T-helper 2 cell treated with Interferon-gamma antibody and Interleukin-4, amounts not matched to agents 5 μg/mL and 100 μg/mL, for 36 hours (primary cell): ENCODE measurements around the gene DACT3.
A peak's percentile ranks its signal among the peaks of the same experiment; 100 is the strongest.

Experiments used
- DNase-seq: peaks from one replicate; pipeline ENCODE4 v3.0.0; 2021; ENCODE audit warnings: low spot score
- H3K27ac Mint-ChIP-seq: one replicate; pipeline ENCODE4 v1.8.0; 2021; ENCODE audit warnings: mild to moderate bottlenecking, mixed read lengths
- H3K27me3 Mint-ChIP-seq: one replicate; pipeline ENCODE4 v1.8.0; 2021; ENCODE audit warnings: low read depth, mixed read lengths
- H3K36me3 Mint-ChIP-seq: one replicate; pipeline ENCODE4 v1.8.0; 2021; ENCODE audit warnings: low read depth, mixed read lengths
- H3K4me1 Mint-ChIP-seq: one replicate; pipeline ENCODE4 v1.8.0; 2021; ENCODE audit warnings: low read depth, mixed read lengths
- H3K4me3 Mint-ChIP-seq: one replicate; pipeline ENCODE4 v1.8.0; 2022; ENCODE audit warnings: mild to moderate bottlenecking, moderate library complexity, mixed read lengths
- H3K9me3 Mint-ChIP-seq: one replicate; pipeline ENCODE4 v1.8.0; 2021; ENCODE audit warnings: mixed read lengths

Gene DACT3

GRCh38 chr19:46661020-46661731, at the start of gene DACT3:
TSS of gene DACT3 (minus strand) at chr19:46661182. CDS start at chr19:46661064, 118 bp downstream.
- H3K27me3 Mint-ChIP-seq: peaks cover 30% of the 10 kb centered on the region
- H3K4me3 Mint-ChIP-seq: peak within 1 kb of the TSS; percentile 75
- peak within 1 kb of the TSS; percentile 89 for H3K27ac Mint-ChIP-seq
- peaks cover 17% of the 10 kb centered on the region for H3K4me1 Mint-ChIP-seq
- DNase-seq: peak; percentile 100
- H3K9me3 Mint-ChIP-seq: no peaks in the 10 kb centered on the region
- no peaks in the 10 kb centered on the region for H3K36me3 Mint-ChIP-seq

- no peaks in the 10 kb centered on the region for H3K9me3 Mint-ChIP-seq
- peaks cover 54% of the 10 kb centered on the region for H3K36me3 Mint-ChIP-seq
- DNase-seq: no peak
- H3K4me1 Mint-ChIP-seq: peaks cover 12% of the 10 kb centered on the region
- no peak overlapping the region for H3K27ac Mint-ChIP-seq
- H3K4me3 Mint-ChIP-seq: no peak overlapping the region
- no peaks in the 10 kb centered on the region for H3K27me3 Mint-ChIP-seq
Measured at GRCh38 chr19:46710687-46711086, 49.7 kb upstream of the DACT3 start.

GRCh38 chr19:46704379-46705076, 43.5 kb upstream of the DACT3 start:
- Mint-ChIP-seq H3K4me3 (no peak overlapping the region), H3K9me3 (no peaks in the 10 kb centered on the region), H3K27me3 (no peaks in the 10 kb centered on the region), H3K27ac (peak overlapping the region; percentile 65), H3K36me3 (peaks cover 63% of the 10 kb centered on the region), H3K4me1 (peaks cover 9% of the 10 kb centered on the region)
- peak; percentile 69 for DNase-seq

GRCh38 chr19:46700704-46701103, 39.7 kb upstream of the DACT3 start:
- Mint-ChIP-seq H3K36me3 (peaks cover 77% of the 10 kb centered on the region), H3K9me3 (no peaks in the 10 kb centered on the region), H3K27me3 (no peaks in the 10 kb centered on the region)

GRCh38 chr19:46698395-46699321, 37.7 kb upstream of the DACT3 start:
- no peak for DNase-seq
- H3K36me3 Mint-ChIP-seq: peaks cover 70% of the 10 kb centered on the region
- H3K27me3 Mint-ChIP-seq: no peaks in the 10 kb centered on the region
- H3K4me1 Mint-ChIP-seq: no peaks in the 10 kb centered on the region
- no peak overlapping the region for H3K27ac Mint-ChIP-seq
- no peak overlapping the region for H3K4me3 Mint-ChIP-seq
- H3K9me3 Mint-ChIP-seq: no peaks in the 10 kb centered on the region

More at GRCh38 chr19:46700704-46701103, 39.7 kb upstream of the DACT3 start:
- no peak overlapping the region for H3K27ac Mint-ChIP-seq
- no peak for DNase-seq
- H3K4me3 Mint-ChIP-seq: no peak overlapping the region
- H3K4me1 Mint-ChIP-seq: peaks cover 9% of the 10 kb centered on the region

GRCh38 chr19:46697204-46697960, 36.4 kb upstream of the DACT3 start:
- no peak for DNase-seq
- Mint-ChIP-seq H3K36me3 (peaks cover 75% of the 10 kb centered on the region), H3K4me3 (no peak overlapping the region), H3K4me1 (no peaks in the 10 kb centered on the region), H3K27me3 (no peaks in the 10 kb centered on the region), H3K9me3 (no peaks in the 10 kb centered on the region), H3K27ac (no peak overlapping the region)

GRCh38 chr19:46696866-46697203, 35.9 kb upstream of the DACT3 start:
- H3K27me3 Mint-ChIP-seq: no peaks in the 10 kb centered on the region
- H3K4me1 Mint-ChIP-seq: no peaks in the 10 kb centered on the region
- peaks cover 77% of the 10 kb centered on the region for H3K36me3 Mint-ChIP-seq
- H3K9me3 Mint-ChIP-seq: no peaks in the 10 kb centered on the region
- no peak overlapping the region for H3K4me3 Mint-ChIP-seq
- DNase-seq: no peak
- H3K27ac Mint-ChIP-seq: no peak overlapping the region

GRCh38 chr19:46696052-46696451, 35.1 kb upstream of the DACT3 start:
- no peaks in the 10 kb centered on the region for H3K4me1 Mint-ChIP-seq
- no peaks in the 10 kb centered on the region for H3K27me3 Mint-ChIP-seq
- H3K9me3 Mint-ChIP-seq: no peaks in the 10 kb centered on the region
- DNase-seq: no peak
- peaks cover 80% of the 10 kb centered on the region for H3K36me3 Mint-ChIP-seq
- no peak overlapping the region for H3K4me3 Mint-ChIP-seq
- H3K27ac Mint-ChIP-seq: no peak overlapping the region

GRCh38 chr19:46693760-46694159, 32.8 kb upstream of the DACT3 start:
- H3K27ac Mint-ChIP-seq: no peak overlapping the region
- H3K36me3 Mint-ChIP-seq: peaks cover 86% of the 10 kb centered on the region
- no peaks in the 10 kb centered on the region for H3K4me1 Mint-ChIP-seq
- H3K9me3 Mint-ChIP-seq: no peaks in the 10 kb centered on the region
- no peaks in the 10 kb centered on the region for H3K27me3 Mint-ChIP-seq
- no peak for DNase-seq
- H3K4me3 Mint-ChIP-seq: no peak overlapping the region

GRCh38 chr19:46692918-46693722, 32.1 kb upstream of the DACT3 start:
- Mint-ChIP-seq H3K36me3 (peaks cover 82% of the 10 kb centered on the region), H3K27ac (no peak overlapping the region), H3K4me3 (no peak overlapping the region), H3K9me3 (no peaks in the 10 kb centered on the region), H3K4me1 (no peaks in the 10 kb centered on the region), H3K27me3 (no peaks in the 10 kb centered on the region)
- no peak for DNase-seq

- H3K27me3 Mint-ChIP-seq: no peaks in the 10 kb centered on the region
- H3K27ac Mint-ChIP-seq: no peak overlapping the region
- H3K4me3 Mint-ChIP-seq: no peak overlapping the region
- H3K4me1 Mint-ChIP-seq: no peaks in the 10 kb centered on the region
- peaks cover 82% of the 10 kb centered on the region for H3K36me3 Mint-ChIP-seq
- no peak for DNase-seq
- H3K9me3 Mint-ChIP-seq: no peaks in the 10 kb centered on the region
Measured at GRCh38 chr19:46691948-46692347, 31.0 kb upstream of the DACT3 start.

GRCh38 chr19:46691104-46691503, 30.1 kb upstream of the DACT3 start:
- H3K27ac Mint-ChIP-seq: no peak overlapping the region

GRCh38 chr19:46689358-46689757, 28.4 kb upstream of the DACT3 start:
- H3K27me3 Mint-ChIP-seq: no peaks in the 10 kb centered on the region
- no peak for DNase-seq
- peaks cover 76% of the 10 kb centered on the region for H3K36me3 Mint-ChIP-seq
- no peak overlapping the region for H3K27ac Mint-ChIP-seq
- no peak overlapping the region for H3K4me3 Mint-ChIP-seq
- H3K4me1 Mint-ChIP-seq: peaks cover 1% of the 10 kb centered on the region
- H3K9me3 Mint-ChIP-seq: no peaks in the 10 kb centered on the region

More at GRCh38 chr19:46691104-46691503, 30.1 kb upstream of the DACT3 start:
- no peaks in the 10 kb centered on the region for H3K4me1 Mint-ChIP-seq
- H3K27me3 Mint-ChIP-seq: no peaks in the 10 kb centered on the region
- peaks cover 76% of the 10 kb centered on the region for H3K36me3 Mint-ChIP-seq
- no peak for DNase-seq
- H3K4me3 Mint-ChIP-seq: no peak overlapping the region
- no peaks in the 10 kb centered on the region for H3K9me3 Mint-ChIP-seq
